Endodermal cell (in vitro differentiated cells): ENCODE measurements around the gene ETNK1. TPM values are rescaled to one million over a fixed set of nuclear protein-coding genes. Genes with fewer than 3 reads are reported as not detected.

Experiments used
- DNase-seq: peaks from one replicate; pipeline ENCODE4 v3.0.0-alpha.2; 2017
- H3K27ac ChIP-seq: 2 replicates; pipeline ENCODE4 v1.5.1; 2013; ENCODE audit warnings: mild to moderate bottlenecking, low read depth, low read length, moderate library complexity
- H3K27me3 ChIP-seq: 2 replicates; pipeline ENCODE4 v1.6.1; 2013; ENCODE audit warnings: mild to moderate bottlenecking, low read length, moderate library complexity; ENCODE audit not compliant: insufficient read depth, control insufficient read depth, poor library complexity, severe bottlenecking
- H3K36me3 ChIP-seq: 2 replicates; pipeline ENCODE4 v1.7.0; 2013; ENCODE audit warnings: mild to moderate bottlenecking, low read length, moderate library complexity; ENCODE audit not compliant: control insufficient read depth, insufficient read depth
- H3K4me1 ChIP-seq: one replicate; pipeline ENCODE4 v1.7.0; 2013; ENCODE audit warnings: low read length; ENCODE audit not compliant: control insufficient read depth, insufficient read depth
- H3K4me3 ChIP-seq: 2 replicates; pipeline ENCODE4 v1.5.1; 2013; ENCODE audit warnings: mild to moderate bottlenecking, low read length, moderate library complexity
- H3K9ac ChIP-seq: 2 replicates; pipeline ENCODE4 v1.6.1; 2013; ENCODE audit warnings: mild to moderate bottlenecking, low read length, moderate library complexity; ENCODE audit not compliant: poor library complexity, severe bottlenecking; ENCODE audit errors: extremely low read depth
- H3K9me3 ChIP-seq: 2 replicates; pipeline ENCODE4 v1.6.1; 2013; ENCODE audit warnings: mild to moderate bottlenecking, low read length, moderate library complexity; ENCODE audit not compliant: control insufficient read depth
- H3K27ac Mint-ChIP-seq: 2 replicates; pipeline ENCODE4 v1.8.0; 2020; ENCODE audit warnings: mixed read lengths
- H3K27me3 Mint-ChIP-seq: 2 replicates; pipeline ENCODE4 v1.8.0; 2021; ENCODE audit warnings: mild to moderate bottlenecking, mixed read lengths; ENCODE audit not compliant: insufficient read depth
- H3K36me3 Mint-ChIP-seq: 2 replicates; pipeline ENCODE4 v1.8.0; 2020; ENCODE audit warnings: low read depth, mixed read lengths
- H3K4me1 Mint-ChIP-seq: 2 replicates; pipeline ENCODE4 v1.8.0; 2020; ENCODE audit warnings: mixed read lengths
- H3K4me3 Mint-ChIP-seq: 2 replicates; pipeline ENCODE4 v1.8.0; 2020; ENCODE audit warnings: mild to moderate bottlenecking, moderate library complexity, mixed read lengths
- H3K9me3 Mint-ChIP-seq: 2 replicates; pipeline ENCODE4 v1.8.0; 2020; ENCODE audit warnings: mild to moderate bottlenecking, mixed read lengths
- WGBS, 2 experiments: methylation state at CpG; one replicate each; pipeline versions ENCODE4 v1.1.5 to v1.1.7; 2013; ENCODE audit warnings: missing lambda C conversion rate in 2 of 2, mixed read lengths in 1 of 2; ENCODE audit not compliant: insufficient coverage in 1 of 2, insufficient read length in 1 of 2; 5-methylcytosine and 5-hydroxymethylcytosine counted together
- total RNA-seq, 2 donors: library from RNA; stranded (reverse); fragmentation: NEBNext Ultra II Directional in 1 of 2; extraction: Animal tissue kit (Norgen Biotek cat#: 25700) in 1 of 2; gene quantifications; 2 replicates in 1 of 2; 3 replicates in 1 of 2; pipeline ENCODE4 v1.2.1, GENCODE V29; 2021
- TF ChIP-seq, protein P1 (sequence below): fragments of 200-600 bp; sonication (generic); conservative IDR thresholded peaks from 2 replicates; pipeline ENCODE4 v1.5.0; 2021; ENCODE audit warnings: antibody characterized with exemption, mild to moderate bottlenecking

ETNK1 gene
- total RNA-seq, 2 donors from 2014 or later, result 84.9 to 187 TPM

GRCh38 chr12:22670762-22671161 lies 45.8 kb downstream of the ETNK1 start:
- Histone ChIP-seq H3K9me3 (peaks cover 7% of the 10 kb centered on the region), H3K9ac (no peak overlapping the region), H3K36me3 (peaks cover 75% of the 10 kb centered on the region), H3K4me3 (no peak overlapping the region), H3K27me3 (no peaks in the 10 kb centered on the region), H3K27ac (no peak overlapping the region), H3K4me1 (no peaks in the 10 kb centered on the region)
- Mint-ChIP-seq H3K27ac (no peak overlapping the region), H3K27me3 (no peaks in the 10 kb centered on the region), H3K36me3 (peaks cover 68% of the 10 kb centered on the region), H3K4me1 (peaks cover 2% of the 10 kb centered on the region), H3K9me3 (no peaks in the 10 kb centered on the region), H3K4me3 (no peak overlapping the region)
- TF ChIP-seq, protein P1, sequence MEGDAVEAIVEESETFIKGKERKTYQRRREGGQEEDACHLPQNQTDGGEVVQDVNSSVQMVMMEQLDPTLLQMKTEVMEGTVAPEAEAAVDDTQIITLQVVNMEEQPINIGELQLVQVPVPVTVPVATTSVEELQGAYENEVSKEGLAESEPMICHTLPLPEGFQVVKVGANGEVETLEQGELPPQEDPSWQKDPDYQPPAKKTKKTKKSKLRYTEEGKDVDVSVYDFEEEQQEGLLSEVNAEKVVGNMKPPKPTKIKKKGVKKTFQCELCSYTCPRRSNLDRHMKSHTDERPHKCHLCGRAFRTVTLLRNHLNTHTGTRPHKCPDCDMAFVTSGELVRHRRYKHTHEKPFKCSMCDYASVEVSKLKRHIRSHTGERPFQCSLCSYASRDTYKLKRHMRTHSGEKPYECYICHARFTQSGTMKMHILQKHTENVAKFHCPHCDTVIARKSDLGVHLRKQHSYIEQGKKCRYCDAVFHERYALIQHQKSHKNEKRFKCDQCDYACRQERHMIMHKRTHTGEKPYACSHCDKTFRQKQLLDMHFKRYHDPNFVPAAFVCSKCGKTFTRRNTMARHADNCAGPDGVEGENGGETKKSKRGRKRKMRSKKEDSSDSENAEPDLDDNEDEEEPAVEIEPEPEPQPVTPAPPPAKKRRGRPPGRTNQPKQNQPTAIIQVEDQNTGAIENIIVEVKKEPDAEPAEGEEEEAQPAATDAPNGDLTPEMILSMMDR, result peak; percentile 68
- no peak for DNase-seq

DNA sequence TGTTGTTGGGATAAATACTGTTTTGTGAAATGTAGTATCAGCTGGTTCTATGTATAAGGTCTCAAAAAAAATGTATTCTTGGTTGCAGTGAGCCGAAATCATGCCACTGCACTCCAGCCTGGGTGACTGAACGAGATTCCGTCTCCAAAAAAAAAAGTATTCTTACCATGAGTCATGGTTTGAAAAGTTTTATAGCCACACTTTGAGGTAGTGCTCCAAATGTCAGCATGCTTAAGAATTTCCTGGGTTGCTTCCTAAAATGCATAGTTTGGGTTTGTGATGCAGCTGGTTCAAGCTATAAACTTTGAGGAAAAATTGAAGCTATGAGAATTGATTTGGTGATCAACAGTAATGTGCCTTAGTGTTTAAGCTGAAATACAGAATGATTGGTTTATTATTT lies 48.0 kb downstream of the ETNK1 start:
- Histone ChIP-seq H3K4me3 (no peak overlapping the region), H3K27ac (no peak overlapping the region), H3K9me3 (peaks cover 7% of the 10 kb centered on the region), H3K4me1 (no peaks in the 10 kb centered on the region), H3K9ac (no peak overlapping the region), H3K27me3 (no peaks in the 10 kb centered on the region), H3K36me3 (peaks cover 70% of the 10 kb centered on the region)
- Mint-ChIP-seq H3K4me1 (no peaks in the 10 kb centered on the region), H3K27me3 (no peaks in the 10 kb centered on the region), H3K36me3 (peaks cover 79% of the 10 kb centered on the region), H3K4me3 (no peak overlapping the region), H3K27ac (no peak overlapping the region), H3K9me3 (peaks cover 18% of the 10 kb centered on the region)
- TF ChIP-seq, protein P1, result no peak
- DNase-seq, result no peak
- 87 to 92% methylated on average over 3 of the region's 3 CpGs for WGBS, 2 experiments

DNA sequence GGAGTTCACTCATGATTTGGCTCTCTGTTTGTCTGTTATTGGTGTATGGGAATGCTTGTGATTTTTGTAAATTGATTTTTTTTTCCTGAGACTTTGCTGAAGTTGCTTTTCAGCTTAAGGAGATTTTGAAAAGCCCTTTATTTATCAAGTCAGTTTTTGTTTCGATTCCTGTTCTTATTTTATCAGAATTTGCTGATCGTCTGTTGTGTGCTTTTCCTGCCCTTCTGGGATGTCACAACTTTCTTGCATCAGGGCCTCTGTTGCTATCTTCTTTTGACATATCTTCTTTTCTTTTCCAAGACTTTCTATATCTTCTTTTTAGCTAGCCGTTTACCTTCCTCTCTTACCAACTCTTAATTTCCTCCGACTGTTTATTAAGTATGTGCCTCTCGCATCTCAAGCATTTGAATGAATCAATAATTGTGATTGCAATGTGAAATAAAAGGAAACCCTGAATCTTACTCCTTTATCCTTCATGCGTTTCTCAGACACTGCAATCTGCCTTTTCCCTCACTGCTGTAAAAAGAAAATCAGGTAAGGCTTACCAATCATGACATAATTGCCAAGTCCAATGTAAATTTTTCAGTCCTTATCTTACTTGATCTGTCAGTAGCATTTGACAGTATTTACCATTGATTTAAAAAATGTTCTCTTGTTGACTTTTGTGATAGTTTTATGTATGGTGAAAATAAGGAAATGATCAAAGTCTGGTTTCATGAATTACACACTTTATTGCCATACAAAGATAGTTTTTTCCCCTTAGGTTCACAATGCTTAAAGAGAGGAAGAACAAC lies 53.0 kb downstream of the ETNK1 start:
- 92 to 97% methylated on average over 3 to 6 of the region's 6 CpGs for WGBS, 2 experiments
- Histone ChIP-seq H3K27me3 (no peaks in the 10 kb centered on the region), H3K4me1 (no peaks in the 10 kb centered on the region), H3K9me3 (peaks cover 7% of the 10 kb centered on the region), H3K36me3 (peaks cover 80% of the 10 kb centered on the region), H3K4me3 (no peak overlapping the region), H3K9ac (no peak overlapping the region), H3K27ac (no peak overlapping the region)
- H3K9me3 Mint-ChIP-seq, result peaks cover 18% of the 10 kb centered on the region
- DNase-seq, result no peak
- H3K27me3 Mint-ChIP-seq, result no peaks in the 10 kb centered on the region
- H3K36me3 Mint-ChIP-seq, result peaks cover 75% of the 10 kb centered on the region
- H3K4me1 Mint-ChIP-seq, result no peaks in the 10 kb centered on the region
- TF ChIP-seq, protein P1, result no peak
- no peak overlapping the region for H3K4me3 Mint-ChIP-seq
- no peak overlapping the region for H3K27ac Mint-ChIP-seq
